SKM-1 treated with dmso at 0.1 percent for 144 hours (cell line): Measurements from ENCODE around the gene TXNL4B.
"Not testable (repeated sequence)": the region's sequence is repeated elsewhere in the genome, so short reads cannot be mapped to it uniquely, and the experiment has no call there.

ENCODE experiments used
- DNase-seq: peaks from one replicate; lab custom pipeline; 2025; ENCODE audit not compliant: unreplicated experiment; lab: John Stamatoyannopoulos, UW

TXNL4B gene

DNA sequence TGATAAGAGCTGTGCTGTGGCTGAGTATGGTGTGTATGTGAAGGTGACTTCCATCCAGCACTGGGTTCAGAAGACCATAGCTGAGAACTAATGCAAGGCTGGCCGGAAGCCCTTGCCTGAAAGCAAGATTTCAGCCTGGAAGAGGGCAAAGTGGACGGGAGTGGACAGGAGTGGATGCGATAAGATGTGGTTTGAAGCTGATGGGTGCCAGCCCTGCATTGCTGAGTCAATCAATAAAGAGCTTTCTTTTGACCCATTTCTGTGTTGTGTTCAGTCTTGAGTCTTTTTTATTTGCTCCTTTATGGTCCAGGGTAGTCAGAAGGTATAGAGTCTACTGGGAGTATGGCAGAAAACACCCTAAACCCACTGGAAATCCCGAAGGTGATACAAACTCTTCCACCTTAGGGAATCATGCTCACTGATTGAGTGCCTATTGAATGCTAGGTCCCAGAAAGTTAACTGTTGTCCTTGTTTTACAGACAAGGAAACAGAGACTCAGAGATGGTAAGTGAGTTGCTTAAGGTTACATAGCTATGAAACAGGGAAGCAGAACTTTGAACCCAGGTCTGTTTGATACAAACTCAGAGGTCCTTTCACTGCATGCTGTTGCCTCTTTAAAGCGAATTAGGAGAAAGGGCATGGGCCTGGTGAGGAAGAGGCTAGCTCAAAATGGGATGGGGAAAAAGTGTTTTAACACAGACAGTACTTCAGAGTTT is 16.3 kb downstream of the TXNL4B start:
- DNase-seq = not testable (repeated sequence)

DNA sequence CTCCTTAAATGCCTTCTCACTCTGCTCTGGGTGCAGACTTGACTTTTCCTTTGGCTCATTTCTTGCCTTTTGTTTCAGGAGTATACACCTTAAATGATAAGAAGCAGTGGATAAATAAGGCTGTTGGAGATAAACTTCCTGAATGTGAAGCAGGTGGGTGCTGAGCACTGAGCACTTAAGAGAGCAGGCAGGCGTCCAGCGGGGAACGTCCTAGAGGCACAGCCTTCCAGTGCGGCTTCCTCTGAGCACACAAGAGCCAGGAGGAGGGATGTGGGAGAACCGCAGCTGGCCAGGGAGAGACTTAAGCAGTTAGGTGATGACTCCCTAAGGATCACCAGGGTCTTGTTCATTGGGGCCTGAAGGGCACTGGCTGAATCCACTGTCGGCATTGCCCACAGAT is 18.4 kb downstream of the TXNL4B start:
- DNase-seq = not testable (repeated sequence)

DNA sequence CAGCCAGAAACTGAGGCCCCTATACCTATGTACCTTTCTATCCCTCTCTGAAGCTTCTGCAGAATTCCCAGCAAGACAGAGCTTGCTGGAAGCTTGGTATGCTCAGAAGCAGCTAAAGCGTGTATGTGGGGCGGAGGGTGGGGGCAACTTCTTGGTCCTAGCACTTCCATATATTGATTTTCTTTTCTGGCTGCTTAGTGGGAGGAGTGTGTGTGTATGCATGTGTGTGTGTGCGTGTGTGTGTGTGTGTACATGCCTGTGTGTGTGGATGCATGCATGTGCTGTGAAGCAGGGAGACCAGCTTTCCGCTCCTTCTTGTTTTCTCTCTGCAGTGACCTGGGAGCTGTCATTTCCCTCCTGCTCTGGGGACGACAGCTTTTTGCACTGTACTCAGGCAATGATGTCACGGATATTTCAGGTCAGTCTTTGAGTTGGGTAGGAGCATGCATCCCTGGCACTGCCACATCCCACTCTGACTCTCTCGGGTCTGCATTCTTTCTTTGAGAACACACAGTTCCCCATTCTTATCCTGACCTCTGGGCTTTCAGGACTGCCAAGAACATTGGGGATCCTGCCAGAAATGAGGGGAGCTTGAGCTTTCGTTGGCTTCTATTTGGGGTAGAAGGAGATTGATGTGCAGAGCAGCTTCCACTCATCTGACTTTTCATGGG is 19.7 kb downstream of the TXNL4B start:
- DNase-seq = no peak

DNA sequence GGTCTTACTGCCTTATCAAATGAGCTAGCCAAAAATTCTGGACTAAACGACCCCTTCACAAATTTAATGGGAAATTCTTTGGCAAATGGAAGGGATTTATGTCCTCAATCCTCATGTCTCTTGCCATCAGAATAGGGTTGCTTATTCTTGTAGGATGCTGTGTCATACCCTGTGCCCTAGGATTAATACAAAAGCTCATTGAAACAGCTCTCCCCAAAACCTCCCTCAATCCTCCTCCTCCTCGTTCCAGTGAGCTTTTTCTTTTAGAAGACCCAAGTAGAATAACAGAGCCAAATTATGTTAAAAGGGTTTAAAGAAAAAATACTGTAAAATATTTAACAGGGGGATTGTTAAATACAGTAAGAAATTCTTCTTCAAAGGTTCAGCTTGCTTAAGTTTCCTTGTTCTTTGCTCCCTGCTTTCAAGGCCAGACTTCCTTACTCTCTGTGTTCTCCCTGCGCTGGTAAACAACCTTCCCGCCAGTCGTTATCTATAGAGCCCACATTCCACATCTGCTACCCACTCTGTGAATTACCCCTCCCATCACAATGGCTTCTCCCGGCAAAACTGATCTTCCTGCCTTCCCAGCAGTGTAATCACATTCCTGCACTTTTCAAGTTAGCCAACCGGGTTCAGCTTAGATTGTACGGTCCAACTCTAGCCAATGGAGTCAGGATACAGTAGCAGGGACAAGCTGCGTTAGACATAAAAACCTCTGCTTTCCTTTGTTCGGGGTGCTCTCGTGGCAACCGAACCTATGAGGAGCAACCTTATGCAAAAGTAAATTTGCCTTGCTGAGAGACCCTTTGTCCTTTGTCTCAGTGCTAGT is 20.7 kb downstream of the TXNL4B start:
- DNase-seq = no peak

DNA sequence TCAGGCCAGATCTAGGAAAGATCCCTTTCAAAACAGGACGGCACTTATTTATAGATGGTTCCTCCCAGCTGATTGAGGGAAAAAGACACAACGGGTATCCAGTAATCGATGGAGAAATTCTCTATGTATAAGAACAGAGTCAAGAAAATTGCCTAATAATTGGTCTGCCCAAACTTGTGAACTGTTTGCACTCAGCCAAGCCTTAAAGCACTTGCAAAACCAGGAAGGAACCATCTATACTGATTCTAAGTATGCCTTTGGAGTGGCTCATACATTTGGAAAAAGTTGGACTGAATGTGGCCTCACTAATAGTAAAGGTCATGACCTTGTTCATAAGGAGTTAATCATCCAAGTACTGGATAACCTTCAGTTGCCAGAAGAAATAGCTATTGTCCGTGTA is 24.5 kb downstream of the TXNL4B start:
- DNase-seq = no peak

DNA sequence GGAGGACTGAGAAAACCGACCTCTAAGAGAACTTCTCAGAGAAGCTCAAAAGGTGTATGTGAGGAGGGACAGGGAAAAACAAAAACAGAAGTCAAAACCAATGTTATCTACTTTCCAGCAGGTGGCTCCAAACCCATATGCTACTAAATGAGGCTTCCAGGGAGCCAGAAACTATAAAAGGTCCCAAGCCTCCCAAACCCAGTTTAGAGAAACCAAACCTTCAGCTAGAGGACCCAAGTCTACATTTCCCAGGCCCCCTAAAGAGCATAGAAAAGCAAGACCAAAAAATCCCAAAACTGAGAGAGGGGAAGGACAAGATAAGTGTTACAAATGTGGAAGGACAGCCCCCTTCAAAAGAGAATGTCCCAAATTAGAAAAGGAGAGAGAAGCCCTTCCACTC is 26.7 kb downstream of the TXNL4B start:
- peak; percentile 34 for DNase-seq

DNA sequence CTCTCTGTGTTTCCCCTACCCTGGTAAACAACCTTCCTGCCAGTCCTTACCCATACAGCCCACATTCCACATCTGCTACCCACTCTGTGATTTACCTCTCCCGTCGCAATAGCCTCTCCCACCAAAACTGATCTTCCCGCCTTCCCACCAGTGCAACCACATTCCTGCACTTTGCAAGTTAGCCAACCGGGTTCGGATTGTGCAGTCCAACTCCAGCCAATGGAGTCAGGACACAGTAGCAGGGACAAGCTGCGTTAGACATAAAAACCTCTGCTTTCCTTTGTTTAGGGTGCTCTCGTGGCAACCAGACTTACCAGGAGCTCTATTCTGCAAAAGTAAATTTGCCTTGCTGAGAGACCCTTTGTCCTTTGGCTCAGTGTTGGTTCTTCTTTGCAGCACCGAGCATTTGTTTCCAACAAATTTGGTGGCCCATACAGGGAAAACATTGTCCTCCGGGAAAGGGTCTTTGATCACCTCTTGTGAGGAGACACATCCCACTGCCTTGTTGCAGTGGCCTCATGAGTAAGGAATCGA is 29.0 kb downstream of the TXNL4B start:
- DNase-seq = no peak

DNA sequence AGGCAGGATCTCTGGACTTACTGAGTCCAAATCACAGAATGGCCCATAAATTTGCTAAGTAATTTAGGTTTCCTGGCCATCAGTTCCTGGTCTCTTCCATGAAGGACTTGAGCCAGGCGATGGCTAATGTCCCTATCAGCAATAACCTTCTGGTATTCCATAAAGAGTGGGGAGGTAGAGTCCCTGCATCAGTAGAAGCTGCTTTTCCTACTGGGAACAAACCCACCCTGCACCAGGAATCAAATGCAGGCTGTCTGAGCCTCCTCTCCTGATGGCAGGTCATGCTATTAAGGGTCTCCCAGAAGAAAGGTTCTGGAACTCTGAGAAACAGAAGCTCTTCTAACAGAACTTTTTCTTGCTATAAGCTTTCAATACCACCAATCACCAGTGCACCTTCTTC is 31.9 kb downstream of the TXNL4B start:
- no peak for DNase-seq

DNA sequence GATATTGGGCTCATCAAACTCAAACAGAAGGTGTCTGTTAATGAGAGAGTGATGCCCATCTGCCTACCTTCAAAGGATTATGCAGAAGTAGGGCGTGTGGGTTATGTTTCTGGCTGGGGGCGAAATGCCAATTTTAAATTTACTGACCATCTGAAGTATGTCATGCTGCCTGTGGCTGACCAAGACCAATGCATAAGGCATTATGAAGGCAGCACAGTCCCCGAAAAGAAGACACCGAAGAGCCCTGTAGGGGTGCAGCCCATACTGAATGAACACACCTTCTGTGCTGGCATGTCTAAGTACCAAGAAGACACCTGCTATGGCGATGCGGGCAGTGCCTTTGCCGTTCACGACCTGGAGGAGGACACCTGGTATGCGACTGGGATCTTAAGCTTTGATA is 33.0 kb downstream of the TXNL4B start:
- no peak for DNase-seq

DNA sequence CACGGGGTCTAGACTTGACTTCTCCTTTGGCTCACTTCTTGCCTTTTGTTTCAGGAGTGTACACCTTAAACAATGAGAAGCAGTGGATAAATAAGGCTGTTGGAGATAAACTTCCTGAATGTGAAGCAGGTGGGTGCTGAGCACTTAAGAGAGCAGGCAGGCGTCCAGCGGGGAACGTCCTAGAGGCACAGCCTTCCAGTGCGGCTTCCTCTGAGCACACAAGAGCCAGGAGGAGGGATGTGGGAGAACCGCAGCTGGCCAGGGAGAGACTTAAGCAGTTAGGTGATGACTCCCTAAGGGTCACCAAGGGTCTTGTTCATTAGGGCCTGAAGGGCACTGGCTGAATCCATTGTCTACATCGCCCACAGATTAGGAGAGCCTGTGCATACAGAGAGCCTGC is 34.4 kb downstream of the TXNL4B start:
- not testable (repeated sequence) for DNase-seq

DNA sequence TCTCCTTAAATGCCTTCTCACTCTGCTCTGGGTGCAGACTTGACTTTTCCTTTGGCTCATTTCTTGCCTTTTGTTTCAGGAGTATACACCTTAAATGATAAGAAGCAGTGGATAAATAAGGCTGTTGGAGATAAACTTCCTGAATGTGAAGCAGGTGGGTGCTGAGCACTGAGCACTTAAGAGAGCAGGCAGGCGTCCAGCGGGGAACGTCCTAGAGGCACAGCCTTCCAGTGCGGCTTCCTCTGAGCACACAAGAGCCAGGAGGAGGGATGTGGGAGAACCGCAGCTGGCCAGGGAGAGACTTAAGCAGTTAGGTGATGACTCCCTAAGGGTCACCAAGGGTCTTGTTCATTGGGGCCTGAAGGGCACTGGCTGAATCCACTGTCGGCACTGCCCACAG is 36.1 kb downstream of the TXNL4B start:
- not testable (repeated sequence) for DNase-seq

DNA sequence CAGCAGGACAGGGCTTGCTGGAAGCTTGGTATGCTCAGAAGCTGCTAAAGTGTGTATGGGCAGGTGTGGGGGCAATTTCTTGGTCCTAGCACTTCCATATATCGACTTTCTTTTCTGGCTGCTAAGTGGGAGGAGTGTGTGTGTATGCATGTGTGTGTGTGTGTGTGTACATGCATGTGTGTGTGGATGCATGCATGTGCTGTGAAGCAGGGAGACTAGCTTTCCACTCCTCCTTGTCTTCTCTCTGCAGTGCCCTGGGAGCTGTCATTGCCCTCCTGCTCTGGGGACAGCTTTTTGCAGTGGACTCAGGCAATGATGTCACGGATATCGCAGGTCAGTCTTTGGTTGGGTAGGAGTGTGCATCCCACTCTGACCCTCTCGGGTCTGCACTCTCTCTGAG is 37.5 kb downstream of the TXNL4B start:
- DNase-seq = no peak

DNA sequence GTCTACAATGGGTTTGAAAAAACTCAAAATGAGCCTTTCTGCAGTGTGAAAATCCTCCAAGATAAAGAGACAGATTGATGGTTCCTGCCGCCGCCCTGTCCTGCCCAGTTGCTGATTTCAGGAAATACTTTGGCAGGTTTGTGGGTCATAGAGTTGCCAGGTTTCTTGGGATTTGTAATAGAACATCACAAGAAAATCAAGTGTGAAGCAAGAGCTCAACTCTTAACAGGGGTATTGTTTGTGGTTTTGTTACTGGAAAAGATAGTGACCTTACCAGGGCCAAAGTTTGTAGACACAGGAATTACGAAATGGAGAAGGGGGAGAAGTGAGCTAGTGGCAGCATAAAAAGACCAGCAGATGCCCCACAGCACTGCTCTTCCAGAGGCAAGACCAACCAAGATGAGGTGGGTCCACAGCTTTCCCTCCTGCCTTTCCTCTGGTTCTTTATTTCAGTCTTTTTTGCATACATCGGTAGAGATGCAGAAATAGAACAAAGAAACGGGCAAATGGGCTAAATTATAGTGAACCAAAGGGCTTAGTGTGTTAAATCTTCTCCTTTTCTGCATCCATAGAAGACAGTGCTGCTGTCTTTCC is 39.1 kb downstream of the TXNL4B start, which contains the start of gene HP:
Gene HP (plus strand): TSS at position 252 of the 594 bp plus-strand sequence. CDS start 148 bp downstream, at position 400.
- DNase-seq = peak; percentile 85

DNA sequence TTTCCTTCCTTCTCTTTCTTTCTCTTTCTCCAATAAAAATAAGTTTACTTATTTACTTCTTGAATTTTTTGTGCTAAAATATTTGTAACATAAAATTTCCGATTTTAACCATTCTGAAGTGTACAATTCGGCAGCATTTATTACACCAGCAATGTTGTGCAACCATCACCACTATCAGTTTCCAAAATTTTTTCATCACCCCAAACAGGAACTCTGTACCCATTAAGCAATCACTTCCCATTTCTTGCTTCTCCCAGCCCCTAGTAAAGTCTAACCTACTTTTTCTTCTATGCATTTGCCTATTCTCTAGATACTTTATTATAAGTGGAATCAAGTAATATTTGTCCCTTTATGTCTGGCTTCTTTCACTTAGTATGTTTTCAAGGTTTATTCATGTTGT is 41.6 kb downstream of the TXNL4B start:
- peak; percentile 78 for DNase-seq

DNA sequence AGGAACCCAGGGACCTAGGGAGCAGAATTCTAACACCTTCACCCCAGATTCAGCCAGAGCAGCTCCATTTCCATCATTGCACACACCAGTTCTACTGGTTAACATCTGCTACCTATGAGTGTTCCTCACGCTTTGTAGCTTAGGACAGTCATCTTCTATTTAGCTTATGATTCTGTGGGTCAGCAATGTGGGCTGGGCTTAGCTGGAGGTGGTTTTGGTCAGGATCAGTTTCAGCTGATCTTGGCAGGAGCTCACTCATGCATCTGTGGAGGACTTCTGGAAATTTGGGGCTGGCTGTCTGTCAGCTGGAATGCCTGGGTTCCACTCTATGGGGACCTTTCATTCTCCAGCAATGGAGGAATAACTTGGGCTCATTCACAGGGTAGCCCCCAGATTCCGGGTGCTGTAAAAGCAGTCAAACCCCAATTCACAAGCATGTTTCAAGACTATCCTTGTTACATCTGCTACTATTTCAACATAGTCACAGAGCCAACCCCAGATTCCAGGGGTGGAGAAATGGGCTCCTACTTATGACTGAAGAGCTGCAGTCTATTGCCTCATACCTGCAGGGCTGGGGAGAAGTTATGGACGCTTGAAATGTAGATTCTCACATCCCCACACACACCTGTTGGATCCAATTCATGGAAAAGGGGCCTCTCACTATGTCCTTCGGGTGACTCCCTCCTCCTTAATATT is 42.5 kb downstream of the TXNL4B start:
- DNase-seq = peak; percentile 32

DNA sequence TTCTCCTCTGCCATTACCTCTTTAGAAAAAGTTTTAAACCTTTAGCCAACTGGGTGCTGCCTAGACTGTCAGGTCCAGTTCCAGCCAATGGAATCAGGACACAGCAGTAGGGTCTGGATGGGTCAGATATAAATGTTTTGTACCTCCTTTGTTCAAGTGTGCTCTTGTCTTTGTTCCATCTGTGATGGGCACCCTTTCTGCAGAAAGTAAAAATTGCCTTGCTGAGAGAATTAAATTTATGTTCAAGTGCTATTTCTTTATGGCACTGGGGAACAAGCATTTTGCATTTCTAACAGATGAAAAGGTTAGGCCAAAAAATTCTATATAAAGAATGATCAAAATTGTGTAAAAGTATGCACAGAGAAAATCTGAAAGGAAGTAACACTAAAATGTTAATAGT is 44.3 kb downstream of the TXNL4B start:
- no peak for DNase-seq

DNA sequence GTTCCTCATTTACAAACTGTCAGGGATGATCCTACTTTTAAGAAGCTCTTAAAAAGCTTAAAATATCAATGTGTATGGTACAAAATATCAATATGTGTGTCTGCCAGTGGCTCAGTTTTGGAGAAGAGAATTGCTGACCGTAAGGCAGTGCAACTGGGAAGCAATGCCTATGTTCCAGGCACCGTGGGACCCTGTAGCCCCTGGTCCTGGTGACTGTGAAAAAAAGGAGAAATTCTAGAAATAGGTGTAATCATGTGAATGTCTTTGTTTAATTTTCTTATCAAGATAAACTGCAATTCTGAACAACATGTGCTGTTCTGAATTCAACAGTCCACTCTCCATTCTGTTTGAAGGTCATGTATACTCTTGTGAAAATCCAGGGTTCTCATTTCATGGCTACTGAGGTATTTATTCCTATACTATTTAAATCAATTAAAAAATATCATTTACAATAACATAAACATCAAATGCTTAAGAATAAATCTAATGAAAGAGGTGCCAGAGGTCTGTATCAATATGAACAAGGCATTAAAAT is 48.5 kb downstream of the TXNL4B start:
- DNase-seq = no peak

DNA sequence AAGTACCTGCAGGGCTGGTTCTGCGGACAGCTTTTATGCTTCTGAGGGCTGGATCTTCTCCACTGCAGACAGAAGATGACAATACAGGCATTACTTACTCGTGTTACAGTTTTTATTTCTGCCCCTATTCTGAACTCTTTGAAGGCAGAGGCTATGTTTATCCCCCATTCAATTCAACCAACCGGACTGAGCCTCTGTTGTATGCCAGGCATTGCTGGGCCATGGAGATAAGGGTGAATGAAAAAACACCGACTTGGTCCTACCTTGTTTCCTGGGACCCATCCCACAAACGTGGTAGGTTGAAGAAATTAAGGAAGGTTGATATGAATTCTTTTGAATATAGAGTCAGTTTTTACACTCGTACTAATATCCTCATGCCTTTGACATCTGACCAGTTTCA is 49.1 kb downstream of the TXNL4B start:
- no peak for DNase-seq

DNA sequence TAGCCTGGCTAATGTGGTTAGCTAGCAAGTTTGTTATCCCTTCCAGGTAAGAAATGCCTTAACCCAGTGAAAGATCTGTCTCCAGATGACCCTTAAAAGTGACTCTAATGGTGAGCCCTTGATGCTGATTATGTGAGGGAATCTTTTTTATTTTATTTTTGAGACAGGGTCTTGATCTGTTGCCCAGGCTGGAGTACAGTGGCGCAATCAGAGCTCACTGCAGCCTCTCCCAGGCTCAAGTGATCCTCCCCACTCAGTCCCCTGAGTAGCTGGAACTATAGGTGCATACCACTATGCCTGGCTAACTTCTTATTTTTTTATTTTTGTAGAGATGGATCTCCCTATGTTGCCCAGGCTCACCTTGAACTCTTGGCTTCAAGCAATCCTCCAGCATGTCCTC is 49.9 kb downstream of the TXNL4B start:
- no peak for DNase-seq

DNA sequence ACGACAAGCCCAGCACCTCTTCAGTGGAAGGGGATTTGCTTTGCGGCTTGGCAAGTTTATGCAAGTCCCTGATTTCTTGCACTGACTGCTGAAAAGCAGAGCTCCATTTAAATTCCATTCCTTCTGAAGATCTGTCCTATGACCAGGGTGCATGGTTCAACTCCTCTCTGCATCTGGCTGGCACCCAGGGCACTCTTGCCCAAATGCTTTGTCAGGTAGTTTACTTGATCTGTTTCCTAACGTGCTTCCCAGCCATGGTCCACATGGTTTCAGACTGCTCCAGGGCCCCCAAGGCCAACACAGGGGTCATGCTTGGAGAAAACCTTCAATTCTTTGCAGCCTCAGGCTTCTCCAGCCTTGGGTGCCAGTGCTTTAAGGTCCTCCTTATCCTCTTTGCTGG is 50.4 kb downstream of the TXNL4B start:
- DNase-seq = no peak
